Vagina (tissue), 2 donors: Measurements from ENCODE around the gene BMP10.

ENCODE experiments used
- CTCF ChIP-seq, 3 experiments: fragments of 450-650 bp in 2 of 3; fragments of 200-600 bp in 1 of 3; sonication (generic) in 1 of 3; IDR thresholded peaks; one replicate each; pipeline ENCODE4 v1.5.1; 2017 to 2019; ENCODE audit warnings: antibody characterized with exemption in 3 of 3, mild to moderate bottlenecking in 2 of 3, moderate library complexity in 2 of 3
- POLR2A ChIP-seq, 2 donors: fragments of 450-650 bp; IDR thresholded peaks; one replicate each; pipeline ENCODE4 v1.6.1; 2017; ENCODE audit warnings: antibody characterized with exemption in 2 of 2, mild to moderate bottlenecking in 2 of 2, moderate library complexity in 2 of 2

DNA sequence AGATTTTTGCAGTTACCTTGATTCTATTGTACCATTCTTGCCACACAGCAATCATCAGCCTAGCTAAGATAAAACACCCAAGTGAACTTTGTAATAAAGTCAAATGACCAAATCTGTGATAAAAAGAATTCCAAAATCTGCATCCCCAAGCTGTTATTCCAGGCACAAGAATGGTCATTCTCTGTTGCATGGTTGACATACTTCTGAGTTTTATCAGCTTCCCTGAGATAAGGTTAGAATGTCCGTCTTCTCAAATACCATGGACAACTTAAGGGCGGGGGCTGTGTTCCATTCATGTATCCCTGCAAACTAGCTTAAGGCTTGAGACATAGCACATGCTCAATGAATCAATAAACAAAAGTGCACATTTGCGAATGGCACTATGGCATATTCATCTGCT, 8.1 kb upstream of the BMP10 start:
- TF ChIP-seq POLR2A (IDR thresholded peaks at IDR 0.05) (no peak), CTCF (IDR thresholded peaks at IDR 0.05) (no peak)
